WTC11 (cell line): ENCODE measurements around the gene MAP1LC3C. TPM values are rescaled to one million over a fixed set of nuclear protein-coding genes. Genes with fewer than 3 reads are reported as not detected.

Experiments used
- ATAC-seq: fragments of 200-7000 bp; cut with Tn5 transposase; 2 replicates; pipeline ENCODE4 v1.10.0; 2021; ENCODE audit warnings: mild to moderate bottlenecking, moderate library complexity
- CTCF ChIA-PET: fragments of 300-600 bp; sonication (Branson Sonifier 250); formaldehyde crosslinking; loops from one replicate; lab custom pipeline; 2021; ENCODE audit warnings: antibody characterized with exemption; lab: Charles Lee
- POLR2A ChIA-PET: fragments of 350-600 bp; sonication (Branson Sonifier 250); formaldehyde crosslinking; loops from one replicate; lab custom pipeline; 2021; ENCODE audit warnings: antibody characterized with exemption; lab: Charles Lee
- DNase-seq: peaks from one replicate; pipeline ENCODE4 v3.0.0; 2021; ENCODE audit warnings: low spot score
- H3K27ac Mint-ChIP-seq: 2 replicates; pipeline ENCODE4 v1.8.0; 2021; ENCODE audit warnings: mixed read lengths
- H3K27me3 Mint-ChIP-seq: 2 replicates; pipeline ENCODE4 v1.8.0; 2021; ENCODE audit warnings: low read depth, mild to moderate bottlenecking, moderate library complexity, mixed read lengths
- H3K36me3 Mint-ChIP-seq: 2 replicates; pipeline ENCODE4 v1.8.0; 2021; ENCODE audit warnings: mixed read lengths
- H3K4me1 Mint-ChIP-seq: 2 replicates; pipeline ENCODE4 v1.8.0; 2022; ENCODE audit warnings: mixed read lengths
- H3K4me3 Mint-ChIP-seq: 2 replicates; pipeline ENCODE4 v1.8.0; 2021; ENCODE audit warnings: mild to moderate bottlenecking, moderate library complexity, mixed read lengths
- H3K9me3 Mint-ChIP-seq: 2 replicates; pipeline ENCODE4 v1.8.0; 2021; ENCODE audit warnings: mixed read lengths
- AR ChIP-seq: fragments of 250-450 bp; sonication (Bioruptor Pico); IDR thresholded peaks from 2 replicates; pipeline ENCODE4 v1.9.0; 2021; ENCODE audit warnings: mild to moderate bottlenecking
- ATF1 ChIP-seq: sonication (generic); formaldehyde crosslinking; IDR thresholded peaks from 2 replicates; pipeline ENCODE4 v1.8.1; 2023; ENCODE audit warnings: mild to moderate bottlenecking, moderate library complexity, missing genetic modification reagents
- CREB1 ChIP-seq: sonication (generic); formaldehyde crosslinking; IDR thresholded peaks from 2 replicates; pipeline ENCODE4 v1.8.0; 2023; ENCODE audit warnings: mild to moderate bottlenecking, missing genetic modification reagents
- CTCF ChIP-seq: fragments of 200-600 bp; IDR thresholded peaks from 2 replicates; pipeline ENCODE4 v1.8.0; 2022; ENCODE audit warnings: antibody characterized with exemption
- EMX1 ChIP-seq: fragments of 250-450 bp; sonication (Bioruptor Pico); IDR thresholded peaks from 2 replicates; pipeline ENCODE4 v1.8.0; 2021; ENCODE audit warnings: mild to moderate bottlenecking
- ETV6 ChIP-seq: sonication (generic); formaldehyde crosslinking; IDR thresholded peaks from 2 replicates; pipeline ENCODE4 v1.8.1; 2022; ENCODE audit warnings: mild to moderate bottlenecking, missing genetic modification reagents
- FOXK1 ChIP-seq: sonication (generic); formaldehyde crosslinking; IDR thresholded peaks from 2 replicates; pipeline ENCODE4 v1.8.0; 2022; ENCODE audit warnings: mild to moderate bottlenecking, moderate library complexity, missing genetic modification reagents
- FOXP1 ChIP-seq: sonication (generic); formaldehyde crosslinking; IDR thresholded peaks from 2 replicates; pipeline ENCODE4 v1.8.0; 2022; ENCODE audit warnings: missing genetic modification reagents, mild to moderate bottlenecking, moderate library complexity, borderline replicate concordance
- GRHL2 ChIP-seq: fragments of 250-450 bp; sonication (Bioruptor Pico); IDR thresholded peaks from 2 replicates; pipeline ENCODE4 v1.8.0; 2022; ENCODE audit warnings: mild to moderate bottlenecking, moderate library complexity; ENCODE audit not compliant: insufficient replicate concordance, severe bottlenecking
- HMGA2 ChIP-seq: fragments of 250-450 bp; sonication (Bioruptor Pico); IDR thresholded peaks from 2 replicates; pipeline ENCODE4 v1.4.0; 2021; ENCODE audit warnings: mild to moderate bottlenecking, moderate library complexity
- IRF2 ChIP-seq: sonication (generic); formaldehyde crosslinking; IDR thresholded peaks from 2 replicates; pipeline ENCODE4 v1.8.0; 2022; ENCODE audit warnings: low read depth, missing genetic modification reagents, borderline replicate concordance
- JAZF1 ChIP-seq: fragments of 250-450 bp; sonication (Bioruptor Pico); IDR thresholded peaks from 2 replicates; pipeline ENCODE4 v1.9.0; 2021; ENCODE audit warnings: moderate library complexity, mild to moderate bottlenecking, inconsistent platforms
- MAX ChIP-seq: sonication (generic); formaldehyde crosslinking; IDR thresholded peaks from 2 replicates; pipeline ENCODE4 v1.8.0; 2022; ENCODE audit warnings: mild to moderate bottlenecking, missing genetic modification reagents
- NFE2L1 ChIP-seq: sonication (generic); formaldehyde crosslinking; IDR thresholded peaks from 2 replicates; pipeline ENCODE4 v1.8.1; 2023; ENCODE audit warnings: missing genetic modification reagents
- NFYB ChIP-seq: sonication (generic); formaldehyde crosslinking; conservative IDR thresholded peaks from 2 replicates; pipeline ENCODE4 v1.8.0; 2022; ENCODE audit warnings: low read depth, missing genetic modification reagents
- OVOL2 ChIP-seq: fragments of 250-450 bp; sonication (Bioruptor Pico); IDR thresholded peaks from 2 replicates; pipeline ENCODE4 v1.9.0; 2021; ENCODE audit warnings: mild to moderate bottlenecking, borderline replicate concordance
- RORB ChIP-seq: fragments of 250-450 bp; sonication (Bioruptor Pico); IDR thresholded peaks from 2 replicates; pipeline ENCODE4 v1.9.0; 2021; ENCODE audit warnings: mild to moderate bottlenecking
- SOX15 ChIP-seq: fragments of 250-450 bp; sonication (Bioruptor Pico); IDR thresholded peaks from 2 replicates; pipeline ENCODE4 v1.9.0; 2021; ENCODE audit warnings: mild to moderate bottlenecking
- TEAD1 ChIP-seq: sonication (generic); formaldehyde crosslinking; IDR thresholded peaks from 2 replicates; pipeline ENCODE4 v1.8.0; 2022; ENCODE audit warnings: mild to moderate bottlenecking, missing genetic modification reagents
- TEAD4 ChIP-seq: sonication (generic); formaldehyde crosslinking; IDR thresholded peaks from 2 replicates; pipeline ENCODE4 v1.8.0; 2022; ENCODE audit warnings: mild to moderate bottlenecking, missing genetic modification reagents
- TP53 ChIP-seq: sonication (generic); formaldehyde crosslinking; IDR thresholded peaks from 2 replicates; pipeline ENCODE4 v1.8.1; 2023; ENCODE audit warnings: mild to moderate bottlenecking, missing genetic modification reagents
- ZBTB21 ChIP-seq: sonication (generic); formaldehyde crosslinking; IDR thresholded peaks from 2 replicates; pipeline ENCODE4 v1.8.1; 2023; ENCODE audit warnings: mild to moderate bottlenecking, missing genetic modification reagents, borderline replicate concordance
- ZNF263 ChIP-seq: sonication (generic); formaldehyde crosslinking; IDR thresholded peaks from 2 replicates; pipeline ENCODE4 v1.8.1; 2022; ENCODE audit warnings: low read depth, mild to moderate bottlenecking, moderate library complexity, missing genetic modification reagents
- total RNA-seq: library from RNA; stranded (reverse); gene quantifications from 3 replicates; pipeline ENCODE4 v1.2.3, GENCODE V29; 2021
- TF ChIP-seq, protein P1 (sequence below): sonication (generic); formaldehyde crosslinking; IDR thresholded peaks from 2 replicates; pipeline ENCODE4 v1.8.0; 2023; ENCODE audit warnings: mild to moderate bottlenecking, missing genetic modification reagents
- TF ChIP-seq, protein P2 (sequence below): sonication (generic); formaldehyde crosslinking; IDR thresholded peaks from 2 replicates; pipeline ENCODE4 v1.8.0; 2022; ENCODE audit warnings: mild to moderate bottlenecking, missing genetic modification reagents
- TF ChIP-seq, protein P3 (sequence below): fragments of 250-450 bp; sonication (Bioruptor Pico); IDR thresholded peaks from 2 replicates; pipeline ENCODE4 v1.9.0; 2021; ENCODE audit warnings: moderate library complexity, mild to moderate bottlenecking, inconsistent platforms, borderline replicate concordance

The MAP1LC3C gene
- total RNA-seq, 1 experiment from 2014 or later = 1.5 TPM

- ChIA-PET POLR2A (no interaction called here), CTCF (no interaction called here)
- Mint-ChIP-seq H3K36me3 (no peaks in the 10 kb centered on the region), H3K27me3 (no peaks in the 10 kb centered on the region), H3K27ac (no peak overlapping the region), H3K4me3 (no peak overlapping the region), H3K9me3 (no peaks in the 10 kb centered on the region), H3K4me1 (no peaks in the 10 kb centered on the region)
- ATAC-seq (no peak), DNase-seq (no peak)
- TF ChIP-seq CTCF = no peak
- TF ChIP-seq ATF1 (CRISPR knock-in tag) = no peak
- no peak for TF ChIP-seq FOXK1 (CRISPR knock-in tag)
- TF ChIP-seq, protein P1, sequence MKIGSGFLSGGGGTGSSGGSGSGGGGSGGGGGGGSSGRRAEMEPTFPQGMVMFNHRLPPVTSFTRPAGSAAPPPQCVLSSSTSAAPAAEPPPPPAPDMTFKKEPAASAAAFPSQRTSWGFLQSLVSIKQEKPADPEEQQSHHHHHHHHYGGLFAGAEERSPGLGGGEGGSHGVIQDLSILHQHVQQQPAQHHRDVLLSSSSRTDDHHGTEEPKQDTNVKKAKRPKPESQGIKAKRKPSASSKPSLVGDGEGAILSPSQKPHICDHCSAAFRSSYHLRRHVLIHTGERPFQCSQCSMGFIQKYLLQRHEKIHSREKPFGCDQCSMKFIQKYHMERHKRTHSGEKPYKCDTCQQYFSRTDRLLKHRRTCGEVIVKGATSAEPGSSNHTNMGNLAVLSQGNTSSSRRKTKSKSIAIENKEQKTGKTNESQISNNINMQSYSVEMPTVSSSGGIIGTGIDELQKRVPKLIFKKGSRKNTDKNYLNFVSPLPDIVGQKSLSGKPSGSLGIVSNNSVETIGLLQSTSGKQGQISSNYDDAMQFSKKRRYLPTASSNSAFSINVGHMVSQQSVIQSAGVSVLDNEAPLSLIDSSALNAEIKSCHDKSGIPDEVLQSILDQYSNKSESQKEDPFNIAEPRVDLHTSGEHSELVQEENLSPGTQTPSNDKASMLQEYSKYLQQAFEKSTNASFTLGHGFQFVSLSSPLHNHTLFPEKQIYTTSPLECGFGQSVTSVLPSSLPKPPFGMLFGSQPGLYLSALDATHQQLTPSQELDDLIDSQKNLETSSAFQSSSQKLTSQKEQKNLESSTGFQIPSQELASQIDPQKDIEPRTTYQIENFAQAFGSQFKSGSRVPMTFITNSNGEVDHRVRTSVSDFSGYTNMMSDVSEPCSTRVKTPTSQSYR = no peak
- TF ChIP-seq OVOL2 = no peak
- no peak for TF ChIP-seq SOX15 (CRISPR knock-in tag)
- TF ChIP-seq IRF2 = no peak
- TF ChIP-seq, protein P2, sequence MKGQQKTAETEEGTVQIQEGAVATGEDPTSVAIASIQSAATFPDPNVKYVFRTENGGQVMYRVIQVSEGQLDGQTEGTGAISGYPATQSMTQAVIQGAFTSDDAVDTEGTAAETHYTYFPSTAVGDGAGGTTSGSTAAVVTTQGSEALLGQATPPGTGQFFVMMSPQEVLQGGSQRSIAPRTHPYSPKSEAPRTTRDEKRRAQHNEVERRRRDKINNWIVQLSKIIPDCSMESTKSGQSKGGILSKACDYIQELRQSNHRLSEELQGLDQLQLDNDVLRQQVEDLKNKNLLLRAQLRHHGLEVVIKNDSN = no peak
- TF ChIP-seq RORB (CRISPR knock-in tag) = no peak
- TF ChIP-seq JAZF1 (CRISPR knock-in tag) = no peak
- TF ChIP-seq AR = no peak
- no peak for TF ChIP-seq TP53
Observed at GRCh38 chr1:241964550-241965282, 34.2 kb downstream of the MAP1LC3C start.

DNA sequence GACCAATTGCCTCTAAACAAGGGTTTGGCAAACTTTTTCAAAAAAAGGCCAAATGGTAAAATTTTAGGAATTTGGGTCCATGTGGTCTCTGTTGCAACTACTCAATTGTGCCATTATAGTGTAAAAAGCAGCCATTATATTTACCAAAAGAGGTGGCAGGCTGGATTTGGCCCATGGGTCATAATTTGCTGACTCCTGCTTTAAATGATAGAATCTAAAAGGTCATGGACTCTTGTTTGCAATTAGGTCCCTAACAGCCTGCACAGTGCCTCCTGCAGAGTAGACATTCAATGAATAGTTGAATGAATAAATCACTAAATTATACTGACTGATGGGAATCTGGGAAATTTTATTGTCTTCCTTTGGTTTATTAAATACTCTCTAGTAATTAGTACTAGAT lies 35.2 kb downstream of the MAP1LC3C start:
- H3K4me3 Mint-ChIP-seq = no peak overlapping the region
- ChIA-PET POLR2A (no interaction called here), CTCF (no interaction called here)
- no peaks in the 10 kb centered on the region for H3K36me3 Mint-ChIP-seq
- no peaks in the 10 kb centered on the region for H3K9me3 Mint-ChIP-seq
- H3K4me1 Mint-ChIP-seq = no peaks in the 10 kb centered on the region
- H3K27me3 Mint-ChIP-seq = no peaks in the 10 kb centered on the region
- DNase-seq (no peak), ATAC-seq (no peak)
- H3K27ac Mint-ChIP-seq = no peak overlapping the region
- TF ChIP-seq FOXP1 (CRISPR knock-in tag) (no peak), TEAD4 (CRISPR knock-in tag) (no peak), RORB (CRISPR knock-in tag) (no peak), NFYB (CRISPR knock-in tag) (no peak), ETV6 (CRISPR knock-in tag) (no peak), MAX (CRISPR knock-in tag) (no peak), FOXK1 (CRISPR knock-in tag) (no peak), EMX1 (no peak), GRHL2 (CRISPR knock-in tag) (no peak), ZBTB21 (no peak), ZNF263 (CRISPR knock-in tag) (no peak), TEAD1 (CRISPR knock-in tag) (no peak), HMGA2 (CRISPR knock-in tag) (no peak), NFE2L1 (CRISPR knock-in tag) (no peak), CREB1 (CRISPR knock-in tag) (no peak)
- TF ChIP-seq, protein P3, sequence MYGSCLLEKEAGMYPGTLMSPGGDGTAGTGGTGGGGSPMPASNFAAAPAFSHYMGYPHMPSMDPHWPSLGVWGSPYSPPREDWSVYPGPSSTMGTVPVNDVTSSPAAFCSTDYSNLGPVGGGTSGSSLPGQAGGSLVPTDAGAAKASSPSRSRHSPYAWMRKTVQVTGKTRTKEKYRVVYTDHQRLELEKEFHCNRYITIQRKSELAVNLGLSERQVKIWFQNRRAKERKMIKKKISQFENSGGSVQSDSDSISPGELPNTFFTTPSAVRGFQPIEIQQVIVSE (CRISPR knock-in tag) = no peak
